GM19240 (cell line): ENCODE measurements around the gene FLYWCH1.

ENCODE experiments used
- DNase-seq: peaks from one replicate; pipeline ENCODE4 v3.0.0; 2011; ENCODE audit warnings: low spot score; ENCODE audit not compliant: insufficient read length

Gene FLYWCH1

DNA sequence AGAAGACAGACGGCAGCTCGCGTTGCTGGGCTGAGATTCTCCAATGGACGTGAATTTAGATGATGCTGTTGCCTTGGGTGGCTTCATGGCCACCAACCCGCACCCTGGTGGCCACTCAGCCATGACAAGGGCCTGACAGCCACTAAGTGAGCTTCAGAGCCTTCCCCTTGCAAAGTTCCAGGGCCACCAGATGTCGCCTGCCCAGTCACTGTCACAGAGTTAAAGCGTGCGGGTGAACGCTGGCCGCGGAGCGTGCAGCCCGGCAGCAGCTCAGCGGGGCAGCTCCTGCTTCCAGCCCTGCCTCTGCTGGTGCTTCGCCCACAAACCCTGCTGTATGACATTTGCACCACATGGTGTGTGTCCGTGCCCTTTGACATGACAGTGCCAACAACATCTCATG lies 39.0 kb downstream of the FLYWCH1 start:
- DNase-seq = no peak

DNA sequence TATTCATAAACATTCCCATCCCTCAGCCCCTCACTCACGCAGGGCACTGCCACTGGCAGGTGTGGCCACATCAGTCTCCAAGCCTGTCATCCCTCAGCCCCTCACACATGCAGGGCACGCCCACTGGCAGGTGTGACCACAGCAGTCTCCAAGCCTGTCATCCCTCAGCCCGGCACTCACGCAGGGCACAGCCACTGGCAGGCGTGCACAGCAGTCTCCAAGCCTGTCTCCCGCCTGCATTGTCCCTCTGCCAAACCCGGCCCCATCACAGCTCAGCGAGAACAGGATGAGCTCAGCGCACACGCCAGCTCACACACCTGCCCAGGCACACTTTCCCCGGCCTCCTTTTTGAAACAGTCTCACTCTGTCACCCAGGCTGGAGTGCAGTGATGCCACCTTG lies 40.9 kb downstream of the FLYWCH1 start:
- no peak for DNase-seq

DNA sequence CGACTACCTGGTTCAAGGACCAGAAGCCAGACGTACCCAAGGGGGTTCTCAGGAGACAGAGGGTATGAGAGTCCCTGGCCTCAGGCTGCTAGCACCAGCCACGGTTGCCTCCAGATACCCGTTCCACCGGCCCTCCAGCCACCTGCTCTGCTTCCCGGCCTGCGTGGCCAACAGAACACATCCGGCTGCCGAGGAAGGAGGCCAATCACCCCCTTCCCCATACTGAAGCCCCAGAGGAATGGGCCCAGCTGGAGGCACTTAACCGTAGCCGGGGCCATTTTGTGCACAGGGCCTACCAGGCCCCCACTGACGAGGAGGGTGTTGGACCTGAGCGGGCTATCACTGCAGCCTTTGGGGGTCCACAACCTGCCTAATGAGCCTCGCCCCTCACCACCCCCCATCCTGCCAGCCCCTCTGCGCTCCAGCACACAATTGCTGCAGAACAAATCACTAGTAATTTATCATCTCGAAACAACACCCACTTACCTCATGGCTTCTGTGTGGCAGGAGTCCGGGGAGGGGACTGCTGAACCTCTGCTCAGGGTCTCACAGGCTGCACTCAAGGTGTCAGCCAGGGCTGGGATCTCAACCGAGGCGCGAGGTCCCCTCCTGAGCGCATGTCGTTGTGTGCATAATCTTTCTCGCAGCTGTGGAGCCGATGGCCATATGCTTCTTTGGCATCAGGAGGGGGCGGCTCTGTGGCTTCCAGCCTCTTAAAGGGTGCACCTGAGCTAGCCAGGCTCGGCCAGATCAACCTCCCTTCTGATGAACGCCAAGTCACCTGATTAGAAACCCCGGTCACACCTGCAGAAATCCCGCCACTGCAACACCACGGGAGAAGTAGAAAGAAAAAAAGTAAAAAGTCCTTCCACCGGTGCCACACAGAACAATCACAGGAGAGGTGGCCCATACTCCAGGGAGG lies 42.2 kb downstream of the FLYWCH1 start:
- no peak for DNase-seq

DNA sequence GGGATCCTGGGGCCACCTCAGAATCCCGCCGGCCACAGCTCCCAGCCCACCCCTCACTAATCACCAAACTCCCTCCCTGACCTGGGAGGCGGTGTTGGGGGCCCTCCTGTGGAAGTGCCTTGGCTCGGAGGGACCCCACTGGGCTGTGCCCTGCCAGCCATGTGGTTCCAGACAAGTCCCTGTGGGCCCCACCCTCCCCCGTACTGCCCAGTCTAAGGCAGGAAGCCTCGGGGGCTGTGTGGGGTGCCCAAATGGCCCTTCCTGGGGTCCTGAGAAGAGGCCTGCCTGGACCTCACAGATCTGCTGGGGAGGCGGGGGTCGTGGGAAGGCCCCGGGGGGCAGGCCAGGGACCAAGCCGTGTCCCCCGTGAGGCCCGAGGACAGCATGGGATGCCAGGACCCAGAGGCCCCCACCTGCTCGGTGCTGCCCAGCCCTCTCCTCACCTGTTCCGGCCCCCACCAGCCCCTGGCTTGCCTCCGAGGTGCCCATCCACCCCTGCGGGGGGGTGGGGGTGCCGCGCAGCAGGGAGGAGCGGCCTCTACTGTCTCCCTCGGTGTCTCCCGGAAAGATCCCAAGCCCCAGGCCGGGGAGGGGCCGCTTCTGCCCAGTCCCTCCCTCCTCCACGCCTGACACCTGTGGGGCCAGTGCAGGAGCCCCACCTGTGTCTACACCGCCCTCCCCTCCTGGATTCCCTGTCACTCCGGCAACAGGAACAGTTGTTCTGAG lies 43.1 kb downstream of the FLYWCH1 start:
- DNase-seq = no peak

DNA sequence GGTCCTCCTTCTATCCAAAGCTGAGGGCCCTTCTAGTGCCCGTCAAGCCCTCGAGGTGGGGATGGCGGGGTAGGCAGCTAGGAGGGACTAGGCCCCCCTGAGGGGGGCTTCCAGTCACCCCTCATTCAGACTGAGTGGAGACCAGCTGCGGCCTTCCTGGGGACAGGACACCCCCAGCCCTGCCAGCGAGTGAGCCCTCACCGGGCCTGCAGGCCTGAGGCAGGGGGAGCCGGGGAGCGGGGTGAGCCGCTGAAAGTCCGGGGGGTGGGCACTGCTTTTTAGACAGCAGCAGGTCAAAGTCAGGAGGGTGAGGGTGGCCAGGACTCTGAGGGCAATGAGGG lies 43.7 kb downstream of the FLYWCH1 start:
- DNase-seq = no peak

DNA sequence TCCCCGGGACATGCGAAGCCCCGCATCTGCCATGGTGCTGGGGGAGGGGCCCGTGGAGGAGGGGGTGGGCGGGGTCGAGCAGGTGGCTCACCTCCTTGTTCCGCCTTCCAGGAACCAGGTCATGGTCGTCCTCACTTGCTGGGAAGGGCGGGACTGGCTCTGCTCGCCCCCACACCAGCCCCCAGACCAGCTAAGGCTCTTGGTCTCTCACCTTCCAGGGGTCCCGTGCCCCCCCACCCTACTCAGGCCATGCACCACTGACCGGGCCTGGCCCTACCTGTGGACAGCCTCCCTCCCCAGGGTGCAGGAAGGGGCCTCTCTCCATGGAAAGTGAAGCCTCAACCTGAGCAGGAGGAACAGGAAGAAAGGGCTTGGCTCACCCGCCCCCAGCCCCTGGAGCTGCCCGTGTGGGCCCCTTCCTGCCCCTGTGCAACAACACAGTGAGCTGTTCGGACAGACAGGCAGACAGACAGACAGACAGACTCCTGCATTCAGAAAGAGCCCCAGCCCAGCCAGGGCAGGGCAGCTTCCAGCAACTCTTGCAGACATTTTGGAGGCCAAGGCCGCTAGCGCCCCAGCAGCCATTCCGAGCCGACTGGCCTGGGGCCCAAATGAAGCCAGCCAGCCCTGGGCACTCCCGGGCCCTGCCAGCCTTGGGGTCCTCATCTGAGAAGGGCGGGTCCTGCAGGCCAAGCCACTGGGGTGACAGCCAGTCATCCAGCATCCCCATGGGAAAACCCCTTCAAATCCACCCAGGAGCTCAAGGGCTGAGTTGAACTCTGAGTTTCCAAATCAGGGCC lies 44.2 kb downstream of the FLYWCH1 start:
- DNase-seq = no peak

DNA sequence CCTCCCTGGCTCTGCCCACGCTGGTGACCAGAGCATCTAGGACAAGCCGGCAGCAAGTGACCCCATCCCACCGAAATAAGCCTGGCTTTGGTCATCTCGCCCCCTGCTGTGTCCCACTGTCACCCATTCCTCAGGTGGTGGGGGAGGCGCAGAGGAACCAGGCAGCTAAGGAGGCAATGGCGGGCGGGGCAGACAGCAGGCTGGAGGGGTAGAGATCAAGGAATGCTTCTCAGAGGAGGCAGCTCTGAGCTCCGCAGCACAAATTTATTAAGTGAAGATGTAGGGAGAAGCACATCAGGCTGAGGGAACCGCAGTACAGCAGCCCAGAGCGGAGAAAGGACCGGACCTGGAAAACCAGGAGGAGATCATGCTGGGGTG lies 44.8 kb downstream of the FLYWCH1 start:
- no peak for DNase-seq

DNA sequence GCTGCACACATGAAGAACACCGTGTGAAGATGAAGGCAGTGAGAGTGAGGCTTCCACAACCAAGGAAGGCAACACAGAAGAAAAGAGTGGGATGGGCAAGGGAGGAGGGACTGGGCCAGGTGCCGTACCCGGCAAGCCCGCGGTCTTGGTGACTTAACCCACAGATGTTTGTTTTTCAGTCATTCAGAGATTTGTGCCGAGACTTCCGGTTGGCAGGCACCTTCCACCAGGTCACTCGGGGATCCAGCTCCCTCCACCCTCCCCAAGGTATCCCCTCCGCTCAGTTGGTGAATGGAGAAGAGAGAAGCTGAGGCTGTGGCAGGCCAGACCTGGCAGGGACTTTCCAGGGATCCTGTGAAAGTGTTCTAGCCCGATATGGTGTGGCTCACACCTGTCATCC lies 47.5 kb downstream of the FLYWCH1 start:
- no peak for DNase-seq

DNA sequence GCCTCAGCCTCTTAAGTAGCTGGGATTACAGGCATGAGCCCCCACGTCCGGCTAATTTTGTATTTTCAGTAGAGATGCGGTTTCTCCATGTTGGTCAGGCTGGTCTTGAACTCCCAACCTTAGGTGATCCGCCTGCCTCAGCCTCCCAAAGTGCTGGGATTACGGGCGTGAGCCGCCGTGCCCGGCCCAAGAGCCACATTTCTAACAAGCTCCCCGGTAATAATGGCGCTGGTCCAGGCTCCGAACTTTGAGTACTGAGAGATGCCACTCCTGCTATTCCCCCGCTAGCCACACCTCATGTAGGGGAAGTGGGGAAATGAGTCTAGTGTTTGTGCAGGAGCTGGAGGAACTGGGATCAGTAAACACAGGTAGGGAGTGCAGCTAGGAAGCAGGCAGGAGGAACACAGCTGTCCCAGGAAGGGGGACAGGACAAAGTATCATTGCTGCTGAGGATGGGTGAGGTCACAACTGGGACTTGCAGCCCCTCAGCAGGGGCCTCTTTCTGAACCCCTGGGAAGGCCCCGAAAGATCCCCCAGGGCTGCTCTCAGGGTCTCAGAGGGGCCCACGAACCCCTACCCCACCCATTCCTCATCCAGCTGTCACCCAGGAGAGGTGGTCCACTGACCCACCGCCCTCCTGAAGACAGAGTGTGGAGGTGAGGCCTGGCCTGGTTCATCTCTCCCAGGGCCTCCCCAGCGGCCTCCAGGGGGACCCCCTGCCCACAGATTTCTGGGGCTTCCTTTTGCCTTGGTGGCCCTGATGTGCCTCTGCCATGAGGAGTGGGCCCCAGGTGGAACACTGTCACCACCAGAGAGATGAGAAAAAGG lies 48.7 kb downstream of the FLYWCH1 start:
- no peak for DNase-seq

DNA sequence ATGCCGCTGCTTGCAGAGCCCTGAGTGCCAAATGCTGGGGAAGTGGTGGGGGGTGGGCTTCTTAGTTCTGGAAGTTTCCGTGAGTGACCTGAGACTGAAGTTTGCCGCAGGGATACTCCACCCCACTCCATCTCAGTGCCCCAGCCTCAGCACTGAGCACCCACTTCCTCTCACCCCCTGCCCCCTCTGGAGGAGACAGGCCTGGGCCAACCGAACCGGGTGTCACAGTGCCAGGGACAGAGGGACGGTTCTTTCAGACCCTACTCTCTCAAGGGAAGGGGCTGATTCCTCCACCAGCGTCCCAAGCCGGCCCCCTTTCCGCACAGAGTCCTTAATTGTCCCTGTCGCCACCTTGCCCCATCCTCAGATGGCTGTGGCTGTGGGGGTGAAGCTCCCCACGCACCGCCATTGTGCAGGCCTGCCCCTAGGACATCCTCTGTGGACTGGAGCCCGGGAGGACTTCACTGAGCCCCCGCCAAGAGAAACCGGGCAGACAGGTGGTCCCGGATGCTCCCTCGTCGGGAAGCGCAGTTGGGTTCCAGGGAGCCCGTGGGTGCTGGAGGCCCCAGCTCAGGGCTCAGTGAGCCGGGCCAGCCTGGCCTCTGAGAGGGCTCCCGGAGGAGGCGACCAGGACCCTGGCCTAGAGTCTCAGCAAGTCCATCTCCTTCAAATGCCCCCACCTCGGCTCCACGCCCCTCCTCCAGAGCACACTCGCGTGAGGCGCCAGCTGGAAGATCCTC lies 50.8 kb downstream of the FLYWCH1 start:
- no peak for DNase-seq

DNA sequence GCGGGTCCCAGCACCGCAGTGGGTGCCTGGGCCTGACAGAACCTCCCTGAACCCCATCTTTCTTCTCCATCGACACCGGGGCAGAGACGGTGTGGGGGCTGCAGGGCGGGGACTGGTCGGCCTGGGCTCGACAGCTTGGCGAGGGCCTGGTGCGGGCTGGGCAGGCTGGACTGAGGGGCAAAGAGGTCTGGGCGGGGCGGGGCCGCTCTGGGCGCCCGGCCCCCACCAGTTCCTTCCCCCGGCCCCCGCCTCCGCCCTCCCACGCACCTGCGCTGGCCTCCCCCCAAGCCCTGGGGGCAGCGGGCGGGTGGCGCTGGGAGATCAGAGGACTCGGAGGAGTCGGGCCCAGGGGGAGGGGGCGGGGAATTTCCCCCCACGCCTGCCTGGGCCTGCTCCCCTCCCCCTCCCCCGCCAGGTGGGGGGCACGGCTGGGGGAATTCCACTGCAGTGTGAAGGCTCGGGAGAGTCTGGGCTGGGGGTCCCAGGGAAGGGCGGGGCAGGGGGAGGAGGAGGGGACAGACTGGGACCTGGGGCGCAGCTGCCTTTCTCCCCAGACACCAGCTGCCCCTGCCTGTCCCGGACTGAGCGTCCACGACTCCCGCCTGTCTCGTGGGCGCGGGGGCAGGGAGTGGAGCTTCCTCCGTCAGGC lies 51.5 kb downstream of the FLYWCH1 start:
- no peak for DNase-seq

DNA sequence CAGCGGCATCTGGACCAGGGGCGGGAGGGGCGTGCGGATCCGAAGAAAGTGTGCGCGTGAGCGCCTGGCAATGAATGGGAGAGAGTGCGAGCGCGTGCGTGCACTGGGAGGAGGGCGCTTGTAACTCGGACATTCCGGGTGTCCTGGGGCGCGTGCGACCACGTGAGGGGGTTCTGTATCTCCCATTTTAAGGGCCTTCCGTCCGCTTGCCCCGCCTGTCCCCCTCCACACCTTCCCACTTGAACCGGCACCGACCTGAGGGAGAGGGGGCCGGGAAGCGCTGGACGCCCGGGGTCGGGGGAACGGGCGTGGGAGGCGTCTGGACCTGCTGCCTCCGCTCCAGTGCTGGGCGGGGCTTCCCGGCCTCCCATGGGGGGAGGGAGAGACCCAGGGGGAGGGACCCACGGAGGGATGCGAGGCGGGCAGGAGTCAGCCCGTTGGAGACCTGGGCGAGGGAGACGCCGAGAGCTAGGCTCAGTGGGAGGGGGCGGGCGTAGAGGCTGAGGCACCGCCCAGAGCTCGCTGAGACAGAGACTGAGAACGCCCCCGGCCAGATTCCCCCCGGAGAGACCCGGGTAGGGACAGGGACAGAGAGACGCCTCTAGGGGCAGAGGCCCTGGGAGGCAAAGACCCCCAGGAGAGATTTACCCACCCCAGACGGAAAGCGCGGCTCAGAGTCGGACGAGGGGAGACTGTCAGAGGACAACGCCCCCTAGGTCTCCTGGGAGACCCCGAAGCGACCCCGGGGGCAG lies 52.2 kb downstream of the FLYWCH1 start, which contains the start of gene KREMEN2:
TSS of gene KREMEN2 (plus strand) at position 553 of the 752 bp plus-strand sequence. CDS start 246 bp downstream, outside the sequence.
- no peak for DNase-seq

DNA sequence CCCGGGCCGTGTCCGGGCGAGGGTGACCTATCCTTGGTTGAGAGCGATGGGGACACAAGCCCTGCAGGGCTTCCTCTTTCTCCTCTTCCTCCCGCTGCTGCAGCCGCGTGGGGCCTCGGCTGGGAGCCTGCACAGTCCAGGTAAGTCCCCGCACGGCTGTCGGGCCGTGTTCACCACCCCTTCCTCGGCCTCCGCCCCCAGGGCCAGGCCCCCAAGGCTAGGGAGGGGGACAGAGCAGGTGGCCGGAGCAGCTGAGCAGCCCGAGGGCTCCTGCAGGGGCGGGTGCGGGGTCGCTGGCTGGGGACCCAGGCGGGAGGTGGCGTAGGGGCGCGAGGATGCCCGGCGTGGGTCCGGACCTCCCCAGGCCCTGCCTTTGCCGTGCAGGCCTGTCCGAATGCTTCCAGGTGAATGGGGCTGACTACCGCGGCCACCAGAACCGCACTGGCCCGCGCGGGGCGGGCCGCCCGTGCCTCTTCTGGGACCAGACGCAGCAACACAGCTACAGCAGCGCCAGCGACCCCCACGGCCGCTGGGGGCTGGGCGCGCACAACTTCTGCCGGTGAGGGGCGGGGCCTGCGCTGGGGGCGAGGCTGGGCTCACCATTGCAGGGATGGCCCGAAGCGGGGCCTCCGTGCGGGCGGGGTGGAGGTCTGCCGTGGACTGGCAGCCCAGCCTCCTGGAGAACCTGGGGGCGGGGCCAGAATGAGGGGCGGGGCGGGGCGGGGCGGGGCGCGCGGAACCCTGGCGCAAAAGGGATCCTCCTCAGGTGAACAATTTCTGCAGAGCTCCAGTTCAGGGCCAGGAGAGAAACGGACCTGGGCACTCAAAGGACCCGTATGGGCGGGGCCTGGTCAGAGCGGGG lies 53.0 kb downstream of the FLYWCH1 start:
- no peak for DNase-seq

DNA sequence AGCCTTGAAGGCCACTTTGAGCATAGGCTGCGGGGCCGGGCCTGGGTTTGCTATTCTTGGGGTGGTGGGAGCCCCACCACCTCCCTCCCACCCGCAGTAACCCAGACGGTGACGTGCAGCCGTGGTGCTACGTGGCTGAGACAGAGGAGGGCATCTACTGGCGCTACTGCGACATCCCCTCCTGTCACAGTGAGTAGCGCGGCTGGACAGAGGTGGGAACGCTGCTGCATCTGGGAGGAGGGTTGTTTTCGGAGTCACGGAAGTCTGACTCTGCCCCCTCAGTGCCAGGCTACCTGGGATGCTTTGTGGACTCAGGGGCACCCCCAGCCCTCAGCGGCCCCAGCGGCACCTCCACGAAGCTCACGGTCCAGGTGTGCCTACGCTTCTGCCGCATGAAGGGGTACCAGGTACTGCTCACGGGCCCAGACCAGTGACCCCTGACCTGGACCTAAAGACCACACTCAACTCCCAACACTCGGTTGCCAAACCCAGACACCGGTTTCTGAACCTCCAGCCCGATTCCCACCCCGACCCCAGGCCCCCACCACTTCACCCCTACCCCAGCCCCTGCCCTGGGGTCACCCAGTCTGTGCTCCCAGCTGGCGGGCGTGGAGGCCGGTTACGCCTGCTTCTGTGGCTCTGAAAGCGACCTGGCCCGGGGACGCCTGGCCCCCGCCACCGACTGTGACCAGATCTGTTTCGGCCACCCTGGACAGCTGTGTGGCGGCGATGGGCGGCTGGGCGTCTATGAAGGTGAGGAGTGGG lies 54.5 kb downstream of the FLYWCH1 start:
- no peak for DNase-seq

DNA sequence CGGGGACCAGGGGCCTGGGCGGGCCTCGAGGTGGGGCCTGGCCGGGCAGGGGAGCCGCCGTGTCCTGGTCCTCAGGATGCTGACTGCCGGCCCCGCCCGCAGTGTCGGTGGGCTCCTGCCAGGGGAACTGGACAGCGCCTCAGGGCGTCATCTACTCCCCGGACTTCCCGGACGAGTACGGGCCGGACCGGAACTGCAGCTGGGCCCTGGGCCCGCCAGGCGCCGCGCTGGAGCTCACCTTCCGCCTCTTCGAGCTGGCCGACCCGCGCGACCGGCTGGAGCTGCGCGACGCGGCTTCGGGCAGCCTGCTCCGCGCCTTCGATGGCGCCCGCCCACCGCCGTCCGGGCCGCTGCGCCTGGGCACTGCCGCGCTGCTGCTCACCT lies 55.1 kb downstream of the FLYWCH1 start:
- DNase-seq = no peak

DNA sequence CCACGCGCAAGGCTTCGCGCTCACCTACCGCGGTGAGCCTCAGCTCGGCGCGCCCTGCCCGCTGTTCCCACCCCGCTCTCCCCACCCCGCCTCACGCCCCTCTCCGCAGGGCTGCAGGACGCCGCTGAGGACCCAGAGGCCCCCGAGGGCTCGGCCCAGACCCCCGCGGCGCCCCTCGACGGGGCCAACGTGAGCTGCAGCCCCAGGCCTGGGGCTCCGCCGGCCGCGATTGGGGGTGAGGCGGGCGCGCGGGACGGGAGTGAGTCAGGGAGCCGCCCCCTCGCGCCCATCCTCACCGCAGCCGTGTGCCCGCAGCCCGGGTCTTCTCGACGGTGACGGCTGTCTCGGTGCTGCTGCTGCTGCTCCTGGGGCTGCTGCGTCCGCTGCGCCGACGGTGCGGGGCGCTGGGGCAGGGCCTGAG lies 55.5 kb downstream of the FLYWCH1 start:
- DNase-seq = no peak

DNA sequence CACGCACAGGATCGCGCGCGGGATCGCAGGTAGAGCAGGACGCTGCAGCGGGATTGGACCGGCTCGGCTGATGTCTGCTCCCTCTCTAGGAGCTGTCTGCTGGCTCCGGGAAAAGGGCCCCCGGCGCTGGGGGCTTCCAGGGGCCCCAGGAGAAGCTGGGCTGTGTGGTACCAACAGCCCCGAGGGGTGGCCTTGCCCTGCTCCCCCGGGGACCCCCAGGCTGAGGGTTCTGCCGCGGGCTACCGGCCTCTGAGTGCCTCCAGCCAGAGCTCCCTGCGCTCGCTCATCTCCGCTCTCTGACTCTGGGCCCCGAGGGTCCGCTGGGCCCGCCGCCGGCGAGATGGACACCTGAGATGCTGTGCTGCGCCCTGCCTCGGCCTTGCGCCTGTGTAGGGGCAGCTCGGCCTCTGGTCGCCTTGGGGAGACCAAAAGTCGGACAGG lies 56.0 kb downstream of the FLYWCH1 start:
- DNase-seq = no peak
